GM19025 (cell line): ENCODE measurements around the gene MORN1.
"Not testable (repeated sequence)": the region's sequence is repeated elsewhere in the genome, so short reads cannot be mapped to it uniquely, and the experiment has no call there.

Experiments
- ATAC-seq: cut with Tn5 transposase; IDR thresholded peaks from one replicate; pipeline ENCODE4 v1.9.1; 2021; ENCODE audit warnings: mild to moderate bottlenecking, low read depth, moderate library complexity; ENCODE audit not compliant: unreplicated experiment

Gene MORN1

GRCh38 chr1:2297246-2298011, 93.9 kb downstream of the MORN1 start:
- ATAC-seq, result no peak

- no peak for ATAC-seq
Measured at GRCh38 chr1:2296614-2297013, 94.7 kb downstream of the MORN1 start.

- not testable (repeated sequence) for ATAC-seq
Measured at GRCh38 chr1:2296211-2296610, 95.1 kb downstream of the MORN1 start.

- no peak for ATAC-seq
Measured at GRCh38 chr1:2295526-2295925, 95.8 kb downstream of the MORN1 start.

GRCh38 chr1:2294725-2295078, 96.7 kb downstream of the MORN1 start:
- ATAC-seq, result no peak

DNA sequence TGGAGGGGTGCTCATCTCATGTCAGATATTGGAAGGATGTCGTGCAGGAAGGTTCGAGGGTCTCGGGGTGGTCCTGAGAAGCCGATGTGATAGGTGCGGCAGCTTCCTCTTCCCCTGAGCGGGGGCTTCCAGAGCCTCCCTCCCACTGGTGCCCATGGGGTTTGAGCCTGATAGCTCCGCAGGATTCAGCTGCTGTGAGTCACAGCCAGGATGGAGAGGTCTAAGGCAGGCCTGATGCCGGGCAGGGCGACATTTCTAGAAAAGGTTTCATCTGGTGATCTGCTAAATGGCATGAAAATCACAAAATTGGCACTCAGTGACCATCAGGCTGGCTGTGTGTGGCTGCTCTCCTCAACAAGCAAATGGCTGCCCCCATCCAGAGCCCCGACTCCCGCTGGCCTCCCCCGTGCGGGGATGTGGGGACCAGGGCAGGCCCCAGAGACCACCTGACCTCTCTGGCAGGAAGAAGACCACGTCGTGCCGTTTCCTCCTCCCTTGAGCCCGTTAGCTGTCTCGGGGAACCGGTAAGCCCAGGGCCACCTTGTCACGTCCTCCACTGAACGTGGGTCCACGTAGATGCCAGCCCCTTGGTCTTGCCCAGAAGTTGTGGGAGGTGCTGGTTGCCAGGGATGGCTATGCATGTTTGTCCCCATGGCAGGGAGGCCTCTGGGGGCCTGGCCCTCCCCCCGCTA, 97.2 kb downstream of the MORN1 start:
- no peak for ATAC-seq

DNA sequence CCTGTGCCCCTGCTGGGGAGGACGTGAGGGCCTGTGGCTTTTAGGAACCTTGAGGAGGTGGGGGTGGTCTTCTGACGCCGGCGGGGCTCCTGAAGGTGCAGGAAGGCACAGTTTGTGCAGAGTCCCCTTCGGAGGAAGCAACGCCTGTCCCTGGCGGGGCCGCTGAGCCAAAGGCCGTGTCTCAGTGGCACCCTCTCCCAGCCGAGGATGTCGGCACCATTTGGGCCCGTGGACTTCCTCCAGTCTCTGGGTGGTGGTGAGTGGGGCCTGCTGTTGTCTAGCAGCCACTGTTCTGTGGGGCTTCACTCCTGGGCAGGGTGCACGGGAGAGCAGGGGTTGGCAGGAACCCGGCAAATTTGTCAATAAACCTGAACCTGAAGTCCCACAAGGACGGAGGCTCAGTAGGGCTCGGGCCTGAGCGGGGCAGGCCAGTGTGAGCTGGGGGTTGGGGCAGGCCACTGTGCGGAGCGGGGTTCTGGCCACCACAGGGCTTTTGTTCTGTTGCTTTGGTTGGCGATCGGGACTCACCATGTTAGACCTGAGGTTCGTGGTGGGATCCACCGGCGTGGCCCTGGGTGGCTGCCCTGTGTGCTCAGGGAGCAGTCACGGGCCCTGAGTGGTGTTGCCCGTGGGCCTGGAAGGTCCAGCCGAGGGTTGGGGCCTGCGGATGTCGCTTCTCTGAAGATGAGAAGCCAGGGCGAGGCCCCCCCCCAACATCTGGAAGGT, 98.5 kb downstream of the MORN1 start:
- ATAC-seq, result no peak

DNA sequence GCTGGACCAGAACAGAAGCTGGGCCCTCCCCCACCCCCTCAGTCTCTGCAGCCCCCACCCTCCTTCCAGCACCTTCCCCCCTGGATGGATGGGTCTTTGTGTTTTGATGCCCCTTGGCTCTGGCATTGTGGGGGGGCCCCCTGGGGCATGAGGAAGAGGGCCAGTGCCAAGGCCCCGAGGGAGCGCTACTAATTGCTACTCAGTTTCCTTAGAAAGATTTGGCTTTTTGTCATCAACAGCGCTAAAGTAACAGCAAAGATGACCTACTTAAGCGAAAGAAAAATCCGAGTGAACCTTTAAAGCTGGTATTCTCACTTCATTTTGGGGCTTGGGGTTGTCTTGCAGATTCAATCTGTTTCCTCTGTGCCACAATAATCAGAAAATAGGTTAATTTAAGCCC, 99.8 kb downstream of the MORN1 start:
- no peak for ATAC-seq

DNA sequence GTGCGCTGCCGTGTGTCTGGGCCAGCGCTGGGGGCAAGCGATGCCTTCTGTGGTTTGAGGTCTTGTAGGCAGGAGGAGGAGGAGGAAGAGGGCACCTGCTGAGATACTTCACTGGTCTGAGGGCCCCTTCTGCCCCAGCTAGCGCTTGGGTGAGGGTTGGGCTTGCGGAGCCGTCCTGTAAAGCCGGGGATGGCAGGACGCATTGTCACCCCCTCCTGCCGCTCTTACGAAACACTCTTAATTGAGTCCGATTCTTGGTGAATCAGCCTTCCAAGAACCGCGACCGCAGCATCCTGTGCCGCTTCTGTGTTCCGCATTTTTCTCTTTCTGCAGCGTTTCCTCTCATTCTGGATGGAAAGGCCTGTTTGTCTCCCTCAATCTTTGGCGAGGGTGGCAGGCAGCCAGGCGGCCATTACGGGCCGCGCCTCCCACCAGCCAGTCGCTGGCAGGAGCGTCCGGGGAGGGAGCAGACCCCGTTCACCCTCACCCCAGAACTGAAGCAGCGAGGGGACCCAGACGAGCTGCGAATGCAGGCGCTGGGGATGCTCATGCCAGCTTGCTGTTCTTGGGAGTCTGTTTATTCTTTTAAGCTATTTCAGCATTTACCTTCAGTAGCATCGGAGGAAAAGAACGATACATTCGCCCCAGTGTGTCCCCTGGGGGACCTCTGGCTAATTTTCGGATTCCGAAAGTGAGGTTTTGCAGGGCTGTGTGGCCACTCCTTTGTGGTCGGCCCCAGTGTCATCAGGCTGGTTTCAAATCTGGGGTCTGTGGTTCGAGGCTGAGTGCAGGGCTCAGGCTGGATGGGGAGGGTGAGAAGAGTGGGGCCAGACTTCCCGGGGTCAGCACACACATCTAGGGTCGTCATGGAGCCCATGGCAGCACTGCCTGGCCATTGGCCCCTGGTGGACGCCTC, 100.5 kb downstream of the MORN1 start:
- ATAC-seq, result no peak

- no peak for ATAC-seq
Measured at GRCh38 chr1:2290171-2290578, 101.2 kb downstream of the MORN1 start.

DNA sequence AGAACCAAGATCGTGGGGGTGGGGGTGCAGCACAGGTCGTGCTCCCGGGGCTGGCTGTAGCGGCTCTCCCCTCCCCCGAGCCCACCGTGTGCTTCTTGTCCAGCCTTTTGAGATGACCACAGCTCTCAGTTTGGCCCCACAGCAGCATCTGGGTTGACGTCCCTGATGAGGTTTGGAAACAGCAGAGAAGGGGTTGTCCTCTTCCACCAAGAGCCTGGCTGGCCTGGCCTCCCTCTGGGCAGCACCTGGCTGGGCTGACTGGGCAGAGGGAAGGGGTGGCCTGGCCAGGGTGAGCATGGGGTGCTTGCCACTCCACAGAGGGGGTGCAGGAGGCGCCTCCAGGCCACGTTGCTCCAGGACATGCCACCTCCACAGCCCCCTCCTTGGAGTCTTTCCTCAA, 101.7 kb downstream of the MORN1 start:
- no peak for ATAC-seq

DNA sequence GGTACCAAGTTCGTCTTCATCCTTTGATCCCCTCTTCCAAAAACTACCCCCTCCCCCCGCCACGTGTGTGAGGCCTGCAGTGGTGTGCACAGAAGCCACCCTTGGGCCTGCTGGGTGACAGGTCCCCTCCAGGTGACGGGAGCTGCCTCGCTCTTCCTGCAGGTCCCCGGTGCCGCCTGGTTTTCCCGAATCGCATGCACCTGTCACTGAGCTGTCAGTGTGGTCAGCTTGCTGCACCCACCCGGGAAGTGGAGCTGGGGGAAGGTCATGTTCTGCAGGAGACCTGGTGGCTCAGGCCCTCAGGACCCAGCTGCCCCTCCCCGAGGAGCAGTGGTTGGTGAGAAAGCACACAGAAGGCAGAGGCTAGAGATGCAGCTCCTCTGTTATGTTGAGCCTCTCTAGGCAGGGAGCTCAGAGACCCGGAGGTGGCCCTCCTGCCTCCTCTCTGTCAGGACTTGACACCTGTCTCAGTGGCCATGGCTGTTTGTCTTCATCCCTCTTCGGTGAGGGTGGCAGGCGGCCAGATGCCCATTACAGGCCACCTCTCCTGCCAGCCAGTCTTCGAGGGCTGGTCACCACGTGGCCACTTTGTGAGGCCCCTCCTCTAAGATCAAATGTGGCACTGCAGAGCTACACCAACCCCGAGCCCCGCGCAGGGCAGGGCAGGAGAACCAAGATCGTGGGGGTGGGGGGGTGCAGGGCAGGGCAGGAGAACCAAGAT, 102.4 kb downstream of the MORN1 start:
- no peak for ATAC-seq

- no peak for ATAC-seq
Measured at GRCh38 chr1:2288311-2288710, 103.0 kb downstream of the MORN1 start.

DNA sequence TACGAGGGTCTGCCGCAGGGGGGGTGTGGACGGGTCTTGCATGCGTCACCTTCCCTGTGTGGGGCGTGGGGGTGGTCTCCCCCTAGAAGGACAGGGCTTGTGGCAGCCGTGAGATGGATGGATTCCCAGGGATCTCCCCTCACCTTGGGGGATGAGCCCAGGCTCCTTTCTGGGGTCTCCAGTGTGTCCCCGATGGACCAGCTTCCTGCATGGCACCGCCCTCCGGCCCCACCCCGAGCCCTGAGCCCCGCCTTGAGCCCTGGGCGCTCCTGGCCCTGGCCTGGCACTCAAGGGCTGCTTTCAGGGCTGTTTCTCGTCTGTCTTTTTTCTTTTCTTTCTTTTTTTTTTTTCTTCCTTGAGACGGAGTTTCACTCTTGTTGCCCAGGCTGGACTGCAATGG, 103.7 kb downstream of the MORN1 start:
- ATAC-seq, result no peak

GRCh38 chr1:2286923-2287322, 104.4 kb downstream of the MORN1 start:
- ATAC-seq, result no peak

DNA sequence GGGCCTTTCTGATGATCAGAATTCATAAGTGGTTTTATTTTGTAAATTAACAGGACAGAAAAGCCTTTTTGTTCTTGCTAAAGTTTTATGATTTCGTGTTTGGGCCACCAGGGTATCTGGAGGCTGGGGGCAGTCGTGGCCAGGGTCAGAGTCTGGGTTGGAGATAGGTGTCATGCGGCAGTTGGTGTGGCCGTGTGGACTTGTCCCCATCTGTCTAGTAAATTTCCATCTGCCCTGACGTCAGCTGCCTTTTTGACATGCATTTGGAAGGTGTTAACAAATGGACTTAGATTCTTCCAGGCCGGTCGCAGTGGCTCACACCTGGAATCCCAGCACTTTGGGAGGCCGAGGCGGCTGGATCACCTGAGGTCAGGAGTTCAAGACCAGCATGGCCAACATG, 106.4 kb downstream of the MORN1 start:
- no peak for ATAC-seq

- no peak for ATAC-seq
Measured at GRCh38 chr1:2283991-2284895, 107.1 kb downstream of the MORN1 start.

- no peak for ATAC-seq
Measured at GRCh38 chr1:2283371-2283990, 107.9 kb downstream of the MORN1 start.
